NT2/D1 (cell line): Measurements from ENCODE around the gene NCKIPSD.

ENCODE experiments used
- SUZ12 ChIP-seq: IDR thresholded peaks from 2 replicates; pipeline ENCODE4 v1.6.1; 2011; ENCODE audit not compliant: insufficient read length, insufficient read depth; ENCODE audit errors: extremely low read depth
- YY1 ChIP-seq: IDR thresholded peaks from 2 replicates; pipeline ENCODE4 v1.6.1; 2011; ENCODE audit not compliant: insufficient read length, insufficient read depth
- ZNF274 ChIP-seq: IDR thresholded peaks from 2 replicates; pipeline ENCODE4 v1.6.1; 2011; ENCODE audit warnings: mild to moderate bottlenecking, low read depth, low read length

DNA sequence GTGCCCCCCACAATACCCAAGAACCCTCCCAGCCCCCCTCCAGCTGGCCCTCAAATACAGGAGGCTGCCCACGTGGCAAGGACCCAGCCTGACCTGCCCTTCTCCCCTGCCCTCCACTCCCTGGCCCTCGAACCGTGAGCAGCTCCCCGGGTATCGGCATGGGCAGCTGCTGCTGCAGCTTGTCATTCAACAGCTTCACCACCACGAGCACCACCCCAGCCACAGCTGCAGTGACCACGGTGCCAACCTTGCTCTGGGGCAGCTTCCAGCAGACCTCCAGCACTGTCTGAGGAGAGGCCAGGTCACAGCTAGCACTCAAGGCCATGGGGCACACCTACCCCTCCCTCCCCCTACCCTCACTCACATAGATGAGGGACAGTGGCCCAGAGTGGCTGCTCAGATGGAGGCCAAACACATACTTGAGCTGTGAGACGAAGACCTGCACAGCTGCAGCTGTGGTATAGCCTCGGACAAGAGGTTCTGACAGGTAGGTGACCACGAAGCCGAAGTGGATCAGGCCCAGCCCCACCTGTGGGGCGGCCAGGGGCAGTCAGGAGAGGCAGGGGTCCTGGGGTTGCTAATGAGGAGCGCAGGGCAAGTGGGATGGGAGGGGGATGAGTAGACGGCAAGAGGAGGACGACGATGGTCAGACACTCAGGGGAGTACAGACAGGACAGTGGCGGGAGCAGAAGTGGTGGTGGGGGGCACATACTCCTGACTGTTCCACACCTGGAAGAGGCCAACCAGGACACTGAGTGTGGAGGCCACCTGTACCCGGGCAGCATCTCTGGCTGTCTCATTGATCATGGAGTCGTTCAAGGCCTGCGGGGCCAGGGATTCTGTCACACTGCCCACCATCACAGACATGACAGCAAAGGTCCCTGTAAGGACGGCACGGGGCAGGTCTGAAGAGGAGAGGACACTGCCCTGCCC is 53.9 kb downstream of the NCKIPSD start:
- TF ChIP-seq ZNF274 (no peak), SUZ12 (no peak), YY1 (no peak)
